K562 (cell line): Measurements from ENCODE around the gene UFSP1. TPM values are rescaled to one million over a fixed set of nuclear protein-coding genes. Genes with fewer than 3 reads are reported as not detected.

ENCODE experiments used
- BRD4 ChIP-seq: fragments of 200-600 bp; sonication (generic); IDR thresholded peaks from 2 replicates; pipeline ENCODE4 v1.6.1; 2017; ENCODE audit warnings: inconsistent platforms
- CC2D1A ChIP-seq: fragments of 450-650 bp; IDR thresholded peaks from 2 replicates; pipeline ENCODE4 v1.6.1; 2017; ENCODE audit warnings: mild to moderate bottlenecking
- ESRRB ChIP-seq: fragments of 250-450 bp; sonication (Bioruptor Pico); IDR thresholded peaks from 2 replicates; pipeline ENCODE4 v1.5.0; 2020; ENCODE audit warnings: mild to moderate bottlenecking, moderate library complexity, borderline replicate concordance
- FOXA1 ChIP-seq: fragments of 450-650 bp; IDR thresholded peaks from 2 replicates; pipeline ENCODE4 v1.6.1; 2016; ENCODE audit warnings: mild to moderate bottlenecking, borderline replicate concordance
- HDAC2 ChIP-seq: fragments of 450-650 bp; IDR thresholded peaks from 2 replicates; pipeline ENCODE4 v1.6.1; 2016; ENCODE audit warnings: mild to moderate bottlenecking
- JUNB ChIP-seq: fragments of 450-650 bp; formaldehyde crosslinking; conservative IDR thresholded peaks from 2 replicates; pipeline ENCODE4 v1.4.0; 2020; ENCODE audit warnings: mild to moderate bottlenecking
- KHSRP ChIP-seq: fragments of 450-650 bp; IDR thresholded peaks from 2 replicates; pipeline ENCODE4 v1.6.1; 2017
- NCOA2 ChIP-seq, 2 experiments: fragments of 450-650 bp; IDR thresholded peaks; 2 replicates each; pipeline ENCODE4 v1.6.1; 2018; ENCODE audit warnings: mild to moderate bottlenecking in 2 of 2, moderate library complexity in 1 of 2; ENCODE audit not compliant: partially characterized antibody in 2 of 2
- NR2F6 ChIP-seq: fragments of 450-650 bp; formaldehyde crosslinking; IDR thresholded peaks from 2 replicates; pipeline ENCODE4 v1.4.0; 2020; ENCODE audit warnings: mild to moderate bottlenecking
- SMARCC2 ChIP-seq: fragments of 450-650 bp; IDR thresholded peaks from 2 replicates; pipeline ENCODE4 v1.6.1; 2017; ENCODE audit warnings: antibody characterized with exemption, moderate library complexity, mild to moderate bottlenecking, low read depth
- ZNF184 ChIP-seq: sonication (generic); formaldehyde crosslinking; IDR thresholded peaks from 2 replicates; pipeline ENCODE4 v1.5.0; 2020; ENCODE audit warnings: missing genetic modification reagents
- ZNF224 ChIP-seq: sonication (generic); formaldehyde crosslinking; IDR thresholded peaks from 2 replicates; pipeline ENCODE4 v1.8.0; 2022; ENCODE audit warnings: mild to moderate bottlenecking, missing genetic modification reagents
- ZNF232 ChIP-seq: sonication (generic); formaldehyde crosslinking; IDR thresholded peaks from 2 replicates; pipeline ENCODE4 v1.8.0; 2022; ENCODE audit warnings: mild to moderate bottlenecking, missing genetic modification reagents
- ZNF24 ChIP-seq: fragments of 450-650 bp; IDR thresholded peaks from 2 replicates; pipeline ENCODE4 v1.6.1; 2016
- ZNF274 ChIP-seq: IDR thresholded peaks from 2 replicates; pipeline ENCODE4 v1.6.1; 2011; ENCODE audit warnings: low read depth, mild to moderate bottlenecking, low read length, moderate library complexity, borderline replicate concordance
- ZNF551 ChIP-seq: fragments of 250-450 bp; sonication (Bioruptor Pico); IDR thresholded peaks from 2 replicates; pipeline ENCODE4 v1.5.0; 2021; ENCODE audit warnings: mild to moderate bottlenecking, moderate library complexity
- ZNF561 ChIP-seq: fragments of 450-650 bp; formaldehyde crosslinking; conservative IDR thresholded peaks from 2 replicates; pipeline ENCODE4 v1.4.0; 2020; ENCODE audit warnings: mild to moderate bottlenecking, moderate library complexity
- ZNF717 ChIP-seq: fragments of 250-450 bp; sonication (Bioruptor Pico); IDR thresholded peaks from 2 replicates; pipeline ENCODE4 v1.5.0; 2021
- polyA plus RNA-seq, 8 experiments: library from polyadenylated mRNA; depleted of rRNA in 4 of 8; stranded (reverse) in 5 of 8; unstranded in 3 of 8; fragments of >200 nt; fragmentation: Nextera tagmentation in 2 of 8; fragmentation: Illumina TruSeq in 1 of 8; extraction: Ambion mirVana in 2 of 8; extraction: Trizol in 1 of 8; gene quantifications; 2 replicates each; pipeline versions ENCODE4 v1.2.1 to v1.2.3, GENCODE V29; 2011 to 2014; ENCODE audit warnings: inconsistent platforms in 1 of 8, missing spikeins in 1 of 8
- total RNA-seq, 7 experiments: library from RNA; depleted of rRNA in 6 of 7; stranded (reverse); fragments of >200 nt in 6 of 7; fragmentation: Illumina TruSeq in 2 of 7; extraction: Trizol in 2 of 7; gene quantifications; 2 replicates each; pipeline versions ENCODE4 v1.2.1 to v1.2.3, GENCODE V29; 2011 to 2021; ENCODE audit warnings: low replicate concordance in 1 of 7
- TF ChIP-seq, protein P1 (sequence below): fragments of 250-450 bp; sonication (Bioruptor Pico); IDR thresholded peaks from 2 replicates; pipeline ENCODE4 v1.5.1; 2021; ENCODE audit warnings: mild to moderate bottlenecking
- TF ChIP-seq, protein P2 (sequence below): fragments of 450-650 bp; formaldehyde crosslinking; IDR thresholded peaks from 2 replicates; pipeline ENCODE4 v1.4.0; 2020; ENCODE audit warnings: mild to moderate bottlenecking, moderate library complexity
- TF ChIP-seq, protein P3 (sequence below), 2 experiments: fragments of 150-350 bp in 1 of 2; IDR thresholded peaks; 2 replicates each; pipeline ENCODE4 v1.6.1; 2012 to 2016; ENCODE audit warnings: low read depth in 2 of 2, low read length in 2 of 2, mild to moderate bottlenecking in 1 of 2, moderate library complexity in 1 of 2
- TF ChIP-seq, protein P4 (sequence below): fragments of 250-450 bp; sonication (Bioruptor Pico); IDR thresholded peaks from 2 replicates; pipeline ENCODE4 v1.8.0; 2022; ENCODE audit warnings: inconsistent platforms

UFSP1 gene
- total and polyA plus RNA-seq, 9 of the 15 experiments (the other 6 are each of a cell fraction or from before 2014, with no cell fraction given): 0.50 to 18.8 (median 2.1) TPM

DNA sequence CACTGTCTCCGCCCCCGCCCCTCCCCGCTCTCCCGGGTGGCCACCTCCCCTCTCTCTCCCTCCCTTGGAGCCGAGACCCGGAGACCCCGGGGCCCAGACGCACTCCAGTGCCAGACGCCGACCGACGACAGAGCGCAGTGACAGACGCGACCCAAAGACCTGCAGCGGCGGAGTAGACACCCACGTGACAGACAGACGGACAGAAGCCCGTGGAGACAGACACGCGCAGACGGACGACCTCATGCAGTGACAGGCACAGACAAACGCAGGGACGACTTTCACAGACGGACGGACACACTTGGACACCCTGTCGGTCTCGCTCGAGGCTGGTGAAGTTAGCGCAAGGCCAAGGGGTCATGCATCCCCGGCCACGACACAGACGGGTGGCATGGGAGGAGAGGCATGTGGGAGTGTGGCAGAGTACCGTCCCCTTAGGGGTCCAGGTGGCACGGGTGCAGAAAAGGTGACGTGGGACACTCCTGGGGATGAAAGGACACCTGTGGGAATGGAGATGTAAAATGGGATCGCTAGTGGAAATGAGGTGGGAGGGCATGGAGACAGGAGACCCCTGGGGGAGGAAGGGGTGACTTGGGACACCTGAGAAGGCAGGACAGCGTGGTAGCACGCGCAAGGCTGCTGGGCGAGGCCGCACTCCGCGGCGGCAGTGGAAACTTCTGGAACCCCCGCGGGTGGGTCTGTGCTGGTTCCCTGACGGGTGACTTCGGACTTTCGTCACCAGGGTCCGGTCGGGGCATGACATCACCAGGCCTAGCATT is 6.6 kb upstream of the UFSP1 start (continued):
- TF ChIP-seq NR2F6 (CRISPR knock-in tag) (no peak), ZNF224 (no peak), JUNB (CRISPR knock-in tag) (no peak), ZNF274 (no peak), ESRRB (no peak), KHSRP (no peak), NCOA2 (IDR thresholded peaks at IDR 0.05; ENCODE audit: partially characterized antibody in 2 of 2) (no peak), ZNF24 (no peak), ZNF551 (CRISPR knock-in tag) (no peak), BRD4 (no peak), ZNF232 (peak; percentile 52; the same call in 1 of the 2 replicates), FOXA1 (no peak), HDAC2 (peak; percentile 91), ZNF561 (CRISPR knock-in tag) (no peak), SMARCC2 (no peak), CC2D1A (peak; percentile 41; the same call in 1 of the 2 replicates), ZNF184 (CRISPR knock-in tag) (no peak), ZNF717 (CRISPR knock-in tag) (no peak)
- TF ChIP-seq, protein P1, sequence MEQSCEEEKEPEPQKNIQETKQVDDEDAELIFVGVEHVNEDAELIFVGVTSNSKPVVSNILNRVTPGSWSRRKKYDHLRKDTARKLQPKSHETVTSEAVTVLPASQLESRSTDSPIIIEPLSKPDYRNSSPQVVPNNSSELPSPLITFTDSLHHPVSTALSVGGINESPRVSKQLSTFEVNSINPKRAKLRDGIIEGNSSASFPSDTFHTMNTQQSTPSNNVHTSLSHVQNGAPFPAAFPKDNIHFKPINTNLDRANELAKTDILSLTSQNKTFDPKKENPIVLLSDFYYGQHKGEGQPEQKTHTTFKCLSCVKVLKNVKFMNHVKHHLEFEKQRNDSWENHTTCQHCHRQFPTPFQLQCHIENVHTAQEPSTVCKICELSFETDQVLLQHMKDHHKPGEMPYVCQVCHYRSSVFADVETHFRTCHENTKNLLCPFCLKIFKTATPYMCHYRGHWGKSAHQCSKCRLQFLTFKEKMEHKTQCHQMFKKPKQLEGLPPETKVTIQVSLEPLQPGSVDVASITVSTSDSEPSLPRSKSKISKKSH (CRISPR knock-in tag): no peak
- TF ChIP-seq, protein P2, sequence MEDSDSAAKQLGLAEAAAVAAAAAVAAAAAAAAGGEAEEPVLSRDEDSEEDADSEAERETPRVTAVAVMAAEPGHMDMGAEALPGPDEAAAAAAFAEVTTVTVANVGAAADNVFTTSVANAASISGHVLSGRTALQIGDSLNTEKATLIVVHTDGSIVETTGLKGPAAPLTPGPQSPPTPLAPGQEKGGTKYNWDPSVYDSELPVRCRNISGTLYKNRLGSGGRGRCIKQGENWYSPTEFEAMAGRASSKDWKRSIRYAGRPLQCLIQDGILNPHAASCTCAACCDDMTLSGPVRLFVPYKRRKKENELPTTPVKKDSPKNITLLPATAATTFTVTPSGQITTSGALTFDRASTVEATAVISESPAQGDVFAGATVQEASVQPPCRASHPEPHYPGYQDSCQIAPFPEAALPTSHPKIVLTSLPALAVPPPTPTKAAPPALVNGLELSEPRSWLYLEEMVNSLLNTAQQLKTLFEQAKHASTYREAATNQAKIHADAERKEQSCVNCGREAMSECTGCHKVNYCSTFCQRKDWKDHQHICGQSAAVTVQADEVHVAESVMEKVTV (CRISPR knock-in tag): no peak
- TF ChIP-seq, protein P3, sequence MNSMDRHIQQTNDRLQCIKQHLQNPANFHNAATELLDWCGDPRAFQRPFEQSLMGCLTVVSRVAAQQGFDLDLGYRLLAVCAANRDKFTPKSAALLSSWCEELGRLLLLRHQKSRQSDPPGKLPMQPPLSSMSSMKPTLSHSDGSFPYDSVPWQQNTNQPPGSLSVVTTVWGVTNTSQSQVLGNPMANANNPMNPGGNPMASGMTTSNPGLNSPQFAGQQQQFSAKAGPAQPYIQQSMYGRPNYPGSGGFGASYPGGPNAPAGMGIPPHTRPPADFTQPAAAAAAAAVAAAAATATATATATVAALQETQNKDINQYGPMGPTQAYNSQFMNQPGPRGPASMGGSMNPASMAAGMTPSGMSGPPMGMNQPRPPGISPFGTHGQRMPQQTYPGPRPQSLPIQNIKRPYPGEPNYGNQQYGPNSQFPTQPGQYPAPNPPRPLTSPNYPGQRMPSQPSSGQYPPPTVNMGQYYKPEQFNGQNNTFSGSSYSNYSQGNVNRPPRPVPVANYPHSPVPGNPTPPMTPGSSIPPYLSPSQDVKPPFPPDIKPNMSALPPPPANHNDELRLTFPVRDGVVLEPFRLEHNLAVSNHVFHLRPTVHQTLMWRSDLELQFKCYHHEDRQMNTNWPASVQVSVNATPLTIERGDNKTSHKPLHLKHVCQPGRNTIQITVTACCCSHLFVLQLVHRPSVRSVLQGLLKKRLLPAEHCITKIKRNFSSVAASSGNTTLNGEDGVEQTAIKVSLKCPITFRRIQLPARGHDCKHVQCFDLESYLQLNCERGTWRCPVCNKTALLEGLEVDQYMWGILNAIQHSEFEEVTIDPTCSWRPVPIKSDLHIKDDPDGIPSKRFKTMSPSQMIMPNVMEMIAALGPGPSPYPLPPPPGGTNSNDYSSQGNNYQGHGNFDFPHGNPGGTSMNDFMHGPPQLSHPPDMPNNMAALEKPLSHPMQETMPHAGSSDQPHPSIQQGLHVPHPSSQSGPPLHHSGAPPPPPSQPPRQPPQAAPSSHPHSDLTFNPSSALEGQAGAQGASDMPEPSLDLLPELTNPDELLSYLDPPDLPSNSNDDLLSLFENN (IDR thresholded peaks at IDR 0.05; ENCODE audit: low read depth in 2 of 2, low read length in 2 of 2): no peak
- TF ChIP-seq, protein P4, sequence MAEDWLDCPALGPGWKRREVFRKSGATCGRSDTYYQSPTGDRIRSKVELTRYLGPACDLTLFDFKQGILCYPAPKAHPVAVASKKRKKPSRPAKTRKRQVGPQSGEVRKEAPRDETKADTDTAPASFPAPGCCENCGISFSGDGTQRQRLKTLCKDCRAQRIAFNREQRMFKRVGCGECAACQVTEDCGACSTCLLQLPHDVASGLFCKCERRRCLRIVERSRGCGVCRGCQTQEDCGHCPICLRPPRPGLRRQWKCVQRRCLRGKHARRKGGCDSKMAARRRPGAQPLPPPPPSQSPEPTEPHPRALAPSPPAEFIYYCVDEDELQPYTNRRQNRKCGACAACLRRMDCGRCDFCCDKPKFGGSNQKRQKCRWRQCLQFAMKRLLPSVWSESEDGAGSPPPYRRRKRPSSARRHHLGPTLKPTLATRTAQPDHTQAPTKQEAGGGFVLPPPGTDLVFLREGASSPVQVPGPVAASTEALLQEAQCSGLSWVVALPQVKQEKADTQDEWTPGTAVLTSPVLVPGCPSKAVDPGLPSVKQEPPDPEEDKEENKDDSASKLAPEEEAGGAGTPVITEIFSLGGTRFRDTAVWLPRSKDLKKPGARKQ (CRISPR knock-in tag): no peak
